DMS79 (cell line): Measurements from ENCODE around the gene ARMC2.

Experiments
- DNase-seq: peaks from one replicate; lab custom pipeline; 2025; lab: John Stamatoyannopoulos, UW

Gene ARMC2

GRCh38 chr6:108988296-108988695 lies 140.1 kb downstream of the ARMC2 start:
- DNase-seq, result no peak

DNA sequence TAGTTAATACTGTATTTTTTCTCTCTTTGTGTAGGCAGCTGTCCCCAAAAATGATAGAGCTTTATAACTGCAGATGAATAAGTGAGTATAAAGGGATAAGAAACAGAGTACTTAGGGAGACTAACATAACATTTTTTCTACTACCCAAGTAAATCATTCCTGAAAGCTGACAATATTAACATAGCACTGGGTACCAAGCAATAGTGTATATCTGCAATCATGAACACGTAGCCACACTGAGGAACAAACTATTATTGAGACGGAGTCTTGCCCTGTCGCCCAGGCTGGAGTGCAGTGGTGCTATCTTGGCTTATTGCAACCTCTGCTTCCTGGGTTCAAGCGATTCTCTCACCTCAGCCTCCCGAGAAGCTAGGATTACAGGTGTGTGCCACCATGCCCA lies 140.5 kb downstream of the ARMC2 start:
- DNase-seq, result no peak

DNA sequence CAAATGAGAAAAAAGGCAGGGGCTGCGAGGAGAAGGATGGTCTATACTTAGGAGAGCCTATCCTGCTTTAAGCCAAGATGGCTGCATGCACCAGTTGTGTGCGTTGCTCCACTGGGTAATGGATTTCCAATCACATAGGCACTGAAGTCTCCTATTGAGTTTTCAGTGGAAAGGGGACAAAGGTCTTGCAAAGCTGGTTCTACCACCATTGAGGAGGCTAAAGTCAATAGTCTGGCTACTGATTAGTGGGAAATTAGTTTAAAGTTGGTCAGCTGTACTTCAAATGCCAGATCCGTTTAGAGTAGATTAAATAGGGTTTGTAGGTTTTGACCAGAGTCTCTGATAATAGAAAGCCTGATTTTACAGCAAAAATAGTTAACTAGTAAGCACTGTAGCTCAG lies 141.5 kb downstream of the ARMC2 start:
- no peak for DNase-seq

GRCh38 chr6:108993876-108994275 lies 145.7 kb downstream of the ARMC2 start:
- DNase-seq, result no peak

GRCh38 chr6:108995296-108995695 lies 147.1 kb downstream of the ARMC2 start:
- DNase-seq, result no peak

DNA sequence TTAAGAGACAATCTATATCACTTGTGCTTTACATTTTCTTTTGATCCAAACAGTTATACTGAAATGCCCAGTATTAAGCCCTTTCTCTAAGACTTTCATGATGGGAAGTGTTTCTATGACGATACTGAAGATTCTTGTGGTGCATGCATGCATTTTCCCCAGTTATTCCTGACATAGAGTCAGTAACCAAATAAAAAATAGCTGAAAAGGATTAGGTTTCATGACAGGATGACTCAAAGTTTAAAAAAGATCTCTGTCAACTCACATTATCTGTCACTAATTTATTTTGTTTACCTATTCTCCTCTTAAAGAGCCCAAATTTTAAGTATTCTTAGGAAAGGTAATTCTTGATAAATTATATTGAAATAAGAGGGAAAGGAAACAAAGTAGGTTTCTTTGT lies 148.0 kb downstream of the ARMC2 start:
- DNase-seq, result no peak

GRCh38 chr6:108998485-108998884 lies 150.3 kb downstream of the ARMC2 start:
- no peak for DNase-seq

- no peak for DNase-seq
These were observed 151.2 kb downstream of the ARMC2 start for GRCh38 chr6:108999428-108999827.

DNA sequence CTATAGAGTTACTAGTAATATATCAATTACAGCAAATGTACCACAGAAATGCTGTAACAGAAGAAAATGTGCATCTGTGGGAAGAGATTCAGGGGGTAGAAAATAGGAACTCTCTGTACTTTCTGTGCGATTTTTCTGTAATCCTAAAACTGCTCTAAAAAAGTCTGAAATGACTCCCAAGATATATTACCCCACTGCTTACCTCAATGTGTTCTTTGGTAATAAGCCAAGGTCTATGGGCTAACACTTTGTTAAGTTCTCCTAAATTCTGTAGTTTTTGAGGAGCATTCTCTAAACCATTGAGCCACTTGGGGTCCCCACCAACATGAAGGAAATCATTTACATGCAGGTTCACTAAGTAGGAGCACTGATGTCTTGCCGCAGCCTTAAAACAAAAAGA lies 152.1 kb downstream of the ARMC2 start:
- no peak for DNase-seq

DNA sequence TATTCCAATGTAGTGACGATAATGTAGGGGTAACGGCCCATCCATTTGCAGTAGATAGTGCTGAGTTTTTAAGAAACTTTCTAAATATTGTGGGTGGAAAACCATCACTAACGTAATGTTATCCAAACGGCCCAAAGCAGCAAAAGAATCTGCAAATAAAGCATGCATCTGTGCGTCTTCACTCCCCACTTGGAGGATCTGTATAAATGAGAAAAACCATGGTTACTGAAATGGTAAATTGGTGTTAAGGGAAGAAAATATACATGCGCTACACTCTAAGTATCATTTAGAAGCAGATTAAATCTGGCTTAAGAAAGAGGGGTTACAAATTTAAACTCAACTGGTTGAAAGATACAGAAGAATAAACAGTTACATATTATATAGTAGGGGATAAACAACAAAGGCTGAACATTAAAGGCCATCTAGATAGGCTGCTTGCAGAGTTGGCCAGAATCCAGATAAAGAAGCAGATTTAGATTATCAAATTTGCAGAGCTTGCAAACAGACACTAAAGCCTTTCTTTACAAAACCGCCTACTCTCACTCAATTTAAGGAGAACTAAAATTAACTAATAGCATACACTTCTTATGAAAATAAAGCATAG lies 153.2 kb downstream of the ARMC2 start:
- DNase-seq, result no peak

- no peak for DNase-seq
These were observed 154.0 kb downstream of the ARMC2 start for GRCh38 chr6:109002051-109002697.

- DNase-seq, result no peak
These were observed 154.7 kb downstream of the ARMC2 start for GRCh38 chr6:109002882-109003281.

- DNase-seq, result no peak
These were observed 158.6 kb downstream of the ARMC2 start for GRCh38 chr6:109006818-109007217.

- DNase-seq, result no peak
These were observed 159.3 kb downstream of the ARMC2 start for GRCh38 chr6:109007521-109007920.

DNA sequence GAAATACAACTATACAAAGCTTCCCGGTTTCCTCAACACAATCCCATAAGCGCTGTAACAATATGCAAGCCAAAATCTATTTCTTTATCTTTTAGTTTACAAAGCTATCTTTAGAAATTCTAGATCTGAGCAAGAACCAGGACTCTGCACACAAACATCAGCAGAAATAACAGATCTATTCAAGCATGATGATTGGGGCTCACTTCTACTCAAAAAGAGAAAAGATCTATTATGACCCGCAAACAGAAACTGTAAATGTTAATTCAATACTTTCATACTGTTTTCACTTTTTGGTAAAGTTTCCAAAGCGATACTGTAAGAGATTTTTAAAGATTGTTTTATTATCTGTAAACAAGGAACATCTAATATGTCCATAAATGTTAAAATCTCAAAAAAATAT lies 159.8 kb downstream of the ARMC2 start:
- DNase-seq, result no peak

GRCh38 chr6:109008537-109009235 lies 160.5 kb downstream of the ARMC2 start:
- peak; percentile 50 for DNase-seq

GRCh38 chr6:109009236-109009961 lies 161.2 kb downstream of the ARMC2 start:
- DNase-seq, result peak; percentile 68

GRCh38 chr6:109009962-109010704 lies 161.9 kb downstream of the ARMC2 start:
- no peak for DNase-seq

DNA sequence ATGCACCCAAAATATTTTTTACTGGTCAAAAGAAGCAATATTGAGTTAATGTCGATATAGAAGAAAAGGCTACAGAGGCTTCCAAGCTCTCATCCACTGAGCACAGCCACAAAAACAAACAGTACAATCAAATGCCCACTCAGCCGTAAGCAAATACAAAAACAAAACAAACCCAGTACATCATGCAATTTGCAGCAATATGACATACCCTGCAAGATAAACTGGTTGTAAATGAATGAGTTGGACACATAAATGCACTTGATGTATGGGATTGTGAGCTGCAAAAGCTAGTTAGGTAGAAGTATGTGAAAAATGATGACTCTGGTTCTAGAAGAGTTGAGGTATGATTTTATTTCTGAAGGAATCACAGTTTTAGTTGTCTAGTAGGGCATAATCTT lies 162.5 kb downstream of the ARMC2 start:
- DNase-seq, result no peak

DNA sequence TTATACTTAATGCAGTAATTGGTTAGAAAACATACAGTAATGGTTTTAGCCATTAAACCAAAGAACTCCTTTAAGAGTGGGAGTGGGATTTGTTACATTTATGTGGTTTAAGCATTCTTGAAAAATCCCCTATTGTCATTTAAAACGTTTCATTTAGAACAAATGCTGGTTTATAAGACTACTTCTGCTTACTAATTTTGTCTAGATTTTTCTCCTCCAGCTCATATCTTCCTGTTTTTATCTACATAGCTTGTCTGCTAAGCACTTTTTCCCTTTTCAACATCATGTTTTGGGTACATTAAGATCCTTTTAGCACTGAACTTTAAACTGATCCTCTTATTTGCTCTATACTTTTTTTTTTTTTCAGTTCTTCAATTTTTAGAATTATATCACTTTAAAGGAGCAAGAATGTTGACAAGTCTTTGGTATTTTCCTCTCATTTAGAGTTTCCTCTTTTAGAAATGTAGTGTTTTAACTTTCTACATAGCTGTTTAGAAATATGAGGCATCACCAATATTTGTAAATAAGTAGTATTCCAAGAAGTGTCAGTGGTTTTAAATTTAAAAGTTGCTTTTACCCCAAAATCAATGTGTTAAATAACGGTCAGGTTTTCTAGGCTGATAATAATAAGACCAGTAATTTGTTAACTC lies 165.6 kb downstream of the ARMC2 start:
- DNase-seq, result no peak

DNA sequence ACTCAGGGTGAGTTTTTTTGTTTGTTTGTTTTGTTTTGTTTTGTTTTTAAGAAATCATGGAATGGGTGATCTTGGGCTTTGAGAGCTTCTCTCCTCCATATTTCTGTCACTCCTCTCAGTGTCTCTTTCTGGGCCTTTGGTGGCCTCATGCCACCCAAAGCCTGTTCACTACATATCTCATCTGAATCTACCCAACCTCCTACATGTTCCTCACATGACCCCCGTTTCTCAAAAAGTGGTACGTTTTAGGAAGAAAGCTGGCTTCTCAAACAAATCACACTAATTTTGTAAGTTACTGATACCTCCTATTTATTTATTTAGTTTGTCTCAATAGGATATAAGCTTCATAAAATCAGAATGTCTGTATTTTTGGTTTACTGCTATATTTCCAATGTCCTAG lies 166.4 kb downstream of the ARMC2 start:
- DNase-seq, result no peak

DNA sequence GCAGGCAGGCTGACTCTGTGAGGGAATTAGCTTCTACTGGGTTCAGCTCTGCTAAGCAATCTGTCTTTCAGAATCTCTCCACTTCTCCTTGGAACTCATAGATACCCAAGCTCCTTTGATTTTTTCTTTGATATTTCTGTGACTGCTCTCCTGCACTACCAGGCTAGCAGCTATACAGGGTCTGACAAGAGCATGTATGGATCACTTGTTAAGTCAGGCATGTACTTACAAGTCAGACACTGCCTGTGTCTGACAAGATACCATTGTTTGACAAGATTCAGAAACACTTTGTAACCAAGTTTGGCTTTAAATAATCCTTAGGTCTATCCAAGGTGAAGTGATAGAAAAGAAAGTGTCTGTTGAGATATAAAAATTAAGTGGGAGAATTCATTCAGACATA lies 167.0 kb downstream of the ARMC2 start:
- no peak for DNase-seq
